GM19463 (cell line): ENCODE data around the gene SLC6A3.

Experiments used
- ATAC-seq: cut with Tn5 transposase; IDR thresholded peaks from one replicate; pipeline ENCODE4 v1.9.1; 2021; ENCODE audit warnings: mild to moderate bottlenecking, moderate library complexity; ENCODE audit not compliant: unreplicated experiment

SLC6A3 gene

DNA sequence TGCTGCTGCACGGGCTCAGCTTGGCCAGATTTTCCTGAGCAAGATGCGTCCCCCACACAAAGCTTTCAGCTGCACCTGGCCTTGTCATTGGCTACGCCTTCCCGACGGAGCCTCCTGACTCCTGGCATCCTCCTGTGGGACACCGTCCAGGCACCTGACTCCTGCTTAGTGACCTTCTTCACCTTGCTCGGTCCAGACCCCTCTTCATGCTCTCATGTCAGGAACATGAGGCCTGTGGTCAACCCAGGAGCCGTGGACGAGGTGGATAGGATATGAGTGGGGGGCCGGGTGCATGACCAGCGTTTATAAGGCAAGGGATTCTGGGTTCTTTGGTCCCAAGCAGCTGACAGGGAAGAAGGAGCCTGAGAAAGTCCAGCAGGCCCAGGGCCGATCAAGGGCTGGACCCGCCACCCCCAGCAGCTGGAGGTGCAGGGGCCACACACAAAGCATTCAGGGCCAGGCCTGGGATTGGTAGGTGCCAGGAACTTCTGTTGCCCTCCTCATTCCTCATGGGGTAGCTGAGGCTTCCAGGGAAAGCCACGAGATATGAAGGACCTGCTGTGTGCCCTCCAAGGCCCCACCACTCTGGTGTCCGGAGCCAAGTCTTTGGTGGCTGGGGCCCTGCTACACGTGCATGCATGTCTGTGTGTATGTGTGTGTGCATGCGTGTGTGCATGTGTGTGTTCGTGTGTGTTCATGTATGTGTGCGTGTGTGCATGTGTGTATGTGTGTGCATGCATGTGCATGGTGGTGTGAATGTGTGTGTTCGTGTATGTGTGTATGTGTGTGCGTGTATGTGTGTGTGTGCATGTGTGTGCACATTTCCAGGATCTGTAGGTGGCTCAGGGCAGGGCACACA lies 34.9 kb downstream of the SLC6A3 start:
- ATAC-seq = no peak

DNA sequence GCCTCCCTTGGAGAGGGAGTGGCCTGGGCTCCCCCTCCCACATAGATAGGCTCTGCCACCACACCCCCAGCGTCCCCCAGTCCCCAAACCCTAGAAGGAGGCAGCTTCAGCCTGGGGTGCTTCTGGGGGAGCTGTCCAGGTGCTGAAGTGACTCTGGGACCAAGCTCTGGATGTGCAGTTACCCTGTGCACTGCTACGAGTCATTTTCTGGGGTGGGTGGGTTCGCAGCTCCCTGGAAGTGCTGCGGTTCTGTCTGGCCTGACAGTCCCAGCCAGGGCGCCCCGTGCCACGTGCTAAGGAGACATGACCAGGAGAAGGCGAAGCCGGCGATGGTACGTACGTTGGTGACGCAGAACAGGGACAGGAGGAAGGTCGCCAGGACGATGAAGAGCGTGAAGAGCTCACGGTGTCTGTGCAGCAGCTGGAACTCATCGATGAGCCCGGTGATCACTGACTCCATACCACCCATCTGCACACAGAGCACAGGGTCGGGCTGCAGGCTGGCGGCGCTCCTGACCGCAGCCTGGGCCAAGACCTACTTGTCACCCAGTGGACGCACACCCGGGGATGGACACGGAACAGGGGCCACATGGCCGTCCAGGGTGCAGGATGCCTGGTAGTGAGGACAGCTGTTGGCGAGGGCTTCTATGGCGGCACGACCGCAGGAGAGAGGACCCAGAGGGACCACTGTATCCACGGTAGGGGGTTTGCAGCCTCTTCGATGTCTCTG lies 35.7 kb downstream of the SLC6A3 start:
- ATAC-seq = no peak

DNA sequence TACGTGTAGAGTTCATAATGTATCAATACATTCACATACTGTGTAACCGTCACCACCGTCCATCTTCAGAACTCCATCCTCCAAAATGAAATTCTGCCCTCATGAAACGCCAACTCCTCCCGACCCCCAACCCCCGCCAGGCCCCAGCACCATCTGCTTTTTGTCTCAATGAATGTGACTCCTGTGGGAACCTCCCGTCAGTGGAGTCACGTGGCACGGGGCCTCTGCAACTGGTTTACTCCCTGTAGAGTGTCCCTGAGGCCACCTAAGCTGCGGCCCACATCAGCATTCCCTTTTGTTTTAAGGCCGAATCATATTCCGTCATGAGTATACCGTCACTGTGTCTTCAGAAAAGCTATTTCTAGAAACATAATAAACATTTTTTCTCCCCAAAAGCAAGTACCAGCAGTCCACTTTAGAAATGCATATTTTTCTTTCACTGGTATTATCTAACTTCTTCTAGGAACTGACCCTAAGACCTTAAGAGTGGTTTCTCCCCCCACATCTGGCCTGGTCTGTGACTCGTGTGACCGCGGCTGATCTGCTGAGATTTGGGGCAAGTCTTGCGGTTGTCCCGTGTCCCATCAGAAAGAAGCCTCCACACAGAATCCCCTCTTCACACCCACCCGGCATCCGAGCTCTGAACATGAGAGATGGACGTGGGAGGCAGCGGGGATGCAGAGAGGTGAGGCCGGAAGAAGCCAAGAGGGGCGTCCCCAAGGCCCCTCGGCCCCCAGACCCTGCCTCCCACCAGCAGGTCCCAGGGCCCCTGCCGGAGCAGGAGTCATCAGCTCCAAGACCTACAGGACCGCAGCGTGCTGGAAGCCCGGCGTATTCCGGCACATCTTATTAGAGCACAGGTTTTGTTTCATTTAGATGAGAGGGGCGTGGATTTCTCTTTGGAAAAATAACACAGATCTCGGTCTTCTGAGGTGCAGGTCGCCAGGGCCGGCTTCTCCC lies 38.3 kb downstream of the SLC6A3 start:
- ATAC-seq = no peak

DNA sequence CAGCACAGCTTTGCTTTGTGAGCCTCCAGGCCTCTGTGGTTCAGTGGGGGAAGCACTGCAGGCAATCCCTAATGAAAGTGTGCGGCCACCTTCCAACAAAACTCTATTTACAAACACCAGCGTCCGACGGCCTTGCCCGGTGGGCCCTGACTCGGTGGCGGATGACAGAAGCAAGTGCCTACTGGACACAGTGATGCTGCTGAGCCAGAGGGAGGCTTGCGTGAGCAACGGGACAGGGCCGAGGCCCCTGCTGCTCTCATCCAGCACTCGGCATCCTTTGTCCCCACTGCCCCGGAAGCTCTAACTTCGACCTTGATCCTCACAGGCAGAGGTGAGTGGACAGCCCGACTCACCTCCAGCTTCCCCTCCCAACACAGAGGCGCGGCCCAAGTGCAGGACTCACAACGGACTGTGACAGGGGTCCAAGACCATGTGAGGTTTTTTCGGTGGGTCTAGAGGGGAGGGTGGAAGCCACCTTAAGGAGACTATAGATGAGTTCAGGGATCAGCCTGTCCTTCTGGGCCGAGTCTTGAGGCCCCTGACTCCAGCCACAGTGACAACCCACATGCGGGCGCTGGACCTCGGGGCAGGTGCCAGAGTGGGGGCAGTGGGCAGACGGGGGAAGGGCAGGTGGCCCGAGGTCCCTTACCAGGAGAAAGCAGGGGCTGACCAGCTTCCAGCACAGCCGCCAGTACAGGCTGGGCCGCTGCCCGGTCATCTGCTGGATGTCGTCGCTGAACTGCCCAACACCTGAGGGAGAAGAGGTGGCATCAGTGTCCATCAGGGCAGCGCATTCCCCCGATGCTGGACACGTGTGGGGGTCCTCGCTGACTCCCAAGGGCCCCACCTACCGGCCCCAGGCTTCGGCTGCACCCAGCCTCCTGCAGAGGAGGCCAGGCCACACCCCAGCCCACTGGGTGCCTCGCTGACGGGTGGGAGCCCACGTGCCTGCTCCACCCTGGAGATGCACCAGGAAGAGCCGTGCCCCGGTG lies 39.4 kb downstream of the SLC6A3 start:
- no peak for ATAC-seq

DNA sequence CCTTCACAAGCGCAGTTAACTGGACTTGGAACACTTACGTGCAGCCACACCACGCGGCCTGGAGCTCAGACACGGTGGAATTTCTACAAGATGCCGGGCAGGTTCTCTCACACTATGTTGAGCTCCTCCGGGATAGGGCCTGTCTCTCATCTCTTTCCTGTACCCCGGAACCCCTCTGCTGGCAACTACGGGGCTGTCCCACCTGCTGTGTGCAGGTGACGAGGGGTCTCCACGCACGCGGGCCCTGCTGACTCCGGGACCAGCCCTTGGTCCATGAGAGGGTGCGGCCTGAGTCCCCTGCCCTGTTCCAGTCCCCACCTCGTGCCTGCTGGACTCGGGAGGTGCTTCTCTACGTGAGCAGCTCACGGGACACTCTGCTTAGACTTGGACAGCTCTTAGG lies 40.1 kb downstream of the SLC6A3 start:
- no peak for ATAC-seq

DNA sequence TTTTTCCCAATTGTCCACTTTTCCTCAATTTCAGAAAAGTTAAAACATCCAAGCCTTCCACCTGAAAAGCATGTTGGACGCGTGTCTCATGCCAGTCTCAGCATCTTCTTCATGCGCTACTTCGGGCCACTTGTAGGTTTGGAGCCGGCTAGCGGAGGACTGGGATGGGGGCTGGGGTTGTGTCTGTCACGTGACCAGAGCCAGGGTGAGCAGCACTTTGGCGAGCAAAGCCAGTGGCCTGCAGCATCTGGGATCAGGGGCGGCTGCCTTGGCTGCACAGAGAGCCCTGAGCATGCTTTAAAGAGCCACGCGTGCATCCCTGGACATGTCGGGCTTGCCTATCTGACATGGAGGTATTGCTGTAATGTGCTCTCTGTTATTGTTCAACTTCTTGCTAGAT lies 41.2 kb downstream of the SLC6A3 start:
- no peak for ATAC-seq

DNA sequence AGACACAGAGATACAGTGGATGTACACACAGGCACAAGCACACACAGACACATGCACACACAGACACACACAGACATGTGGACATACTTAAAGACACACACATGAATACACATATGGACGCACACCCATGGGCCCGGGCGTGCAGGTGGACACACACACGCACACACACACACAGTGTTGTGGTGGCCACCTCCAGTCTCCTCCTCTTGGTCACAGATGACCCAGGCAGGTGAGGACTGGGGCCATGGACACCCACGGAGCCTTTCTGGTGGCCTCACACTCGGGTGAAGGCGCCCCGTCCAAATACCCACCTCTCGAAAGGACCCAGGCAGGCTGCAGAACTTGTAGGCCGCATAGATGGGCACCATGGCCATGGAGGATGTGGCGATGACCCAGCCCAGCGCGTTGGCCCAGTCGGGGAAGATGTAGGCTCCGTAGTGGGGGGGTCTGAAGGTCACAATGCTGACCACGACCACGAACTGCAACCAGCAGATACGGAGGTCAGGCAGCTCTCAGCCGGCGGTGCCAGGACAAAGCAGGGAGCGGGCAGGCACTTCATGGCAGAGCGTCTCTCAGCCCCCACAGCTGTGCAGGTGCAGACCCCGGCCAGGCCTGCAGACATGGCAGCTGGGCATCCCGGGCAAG lies 42.5 kb downstream of the SLC6A3 start:
- ATAC-seq = no peak

DNA sequence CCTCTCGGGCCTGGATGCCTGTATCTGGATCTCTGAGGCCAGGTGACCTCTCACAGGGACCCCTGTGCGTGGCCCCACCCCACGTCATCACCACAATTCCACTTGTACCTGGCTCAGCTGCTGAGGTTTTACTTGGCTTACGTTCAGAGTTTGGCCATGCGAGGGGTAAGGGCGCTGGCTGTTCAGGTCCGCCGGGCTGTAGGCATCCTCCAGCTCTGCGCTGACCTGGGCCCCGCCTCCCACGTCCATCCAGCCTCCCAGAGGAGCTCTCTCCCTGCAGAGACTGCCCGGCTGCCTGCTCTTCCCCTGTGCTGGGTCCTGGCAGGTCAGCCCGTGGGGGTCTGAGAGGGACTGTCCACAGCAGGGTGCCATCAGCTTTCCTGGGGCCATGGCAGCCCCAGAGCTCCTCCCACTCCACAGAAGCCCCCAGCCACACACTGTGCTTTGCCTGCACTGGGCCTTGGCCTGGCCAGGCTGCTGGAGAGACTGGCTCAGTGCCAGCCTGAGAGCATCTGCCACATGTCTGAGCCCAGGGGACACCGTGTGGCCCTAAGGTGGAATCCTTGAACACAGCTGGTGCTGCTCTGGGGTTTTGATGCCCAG lies 43.6 kb downstream of the SLC6A3 start:
- no peak for ATAC-seq

DNA sequence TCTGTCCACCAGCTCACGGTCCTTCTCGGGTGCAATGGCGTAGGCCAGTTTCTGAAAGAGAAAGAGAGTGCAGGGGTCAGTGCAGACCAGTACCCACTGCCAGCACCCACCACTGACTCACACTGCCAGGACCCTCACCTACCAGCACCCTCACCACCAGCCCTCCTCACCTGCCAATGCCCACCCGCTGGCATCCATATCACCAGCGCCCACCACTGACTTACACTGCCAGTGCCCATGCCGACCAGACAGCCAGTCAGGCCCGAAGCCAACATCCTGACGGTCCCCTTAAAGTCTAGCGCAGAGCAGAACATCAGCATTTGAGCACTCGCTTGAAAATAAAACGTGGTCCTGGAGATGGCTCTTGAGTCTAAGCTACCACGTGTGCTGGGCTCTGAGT lies 44.3 kb downstream of the SLC6A3 start:
- ATAC-seq = no peak

DNA sequence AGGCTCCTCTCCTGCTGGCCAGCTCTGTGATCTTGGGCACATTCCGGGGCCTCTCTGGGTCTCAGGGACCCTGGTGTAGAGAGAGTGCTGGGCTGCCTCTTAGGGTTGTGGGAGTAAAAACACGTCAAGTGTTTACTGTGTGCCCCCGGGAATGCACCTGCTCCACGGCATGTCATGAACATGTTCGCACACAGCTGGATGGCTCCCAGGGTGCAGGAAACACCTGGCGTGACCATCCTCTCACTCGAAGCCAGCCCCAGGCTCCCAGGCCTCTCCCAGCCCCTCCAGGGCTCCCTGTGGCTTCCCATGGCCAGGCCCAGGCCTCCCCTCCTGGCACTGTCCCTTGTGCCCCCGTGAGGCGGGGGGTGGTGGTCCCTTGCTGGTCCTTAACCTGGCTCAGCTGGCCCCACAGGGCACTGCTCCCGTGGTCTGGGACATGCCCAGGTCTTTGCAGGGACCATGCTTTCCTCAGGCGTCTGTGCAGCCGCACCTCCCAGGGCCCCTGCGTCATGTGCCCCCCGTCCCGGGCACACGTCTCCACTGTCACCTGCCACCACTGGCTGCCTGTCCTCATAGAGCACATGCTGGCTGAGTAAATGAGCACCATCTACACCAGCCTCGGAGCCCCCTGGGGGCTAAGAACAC lies 44.9 kb downstream of the SLC6A3 start:
- no peak for ATAC-seq

DNA sequence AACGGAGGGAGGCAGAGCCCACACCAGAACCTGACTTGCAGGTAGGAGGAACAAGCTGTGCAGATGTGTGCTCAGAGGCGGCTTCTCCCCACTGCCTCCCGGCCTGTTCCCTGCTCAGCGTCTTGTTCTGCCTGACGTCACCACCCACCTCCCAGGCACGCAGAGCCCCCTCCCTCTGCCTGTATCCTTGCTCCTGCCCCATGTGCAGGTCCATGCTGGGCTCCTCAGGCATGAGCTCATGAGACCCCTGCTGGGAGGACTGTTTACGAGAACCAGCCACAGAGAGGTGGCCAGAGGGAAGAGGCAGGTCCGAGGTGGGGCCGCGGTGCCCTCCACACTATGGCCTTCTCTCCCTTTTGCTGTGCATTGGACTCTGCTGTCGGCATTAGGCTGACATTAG lies 45.5 kb downstream of the SLC6A3 start:
- ATAC-seq = no peak

DNA sequence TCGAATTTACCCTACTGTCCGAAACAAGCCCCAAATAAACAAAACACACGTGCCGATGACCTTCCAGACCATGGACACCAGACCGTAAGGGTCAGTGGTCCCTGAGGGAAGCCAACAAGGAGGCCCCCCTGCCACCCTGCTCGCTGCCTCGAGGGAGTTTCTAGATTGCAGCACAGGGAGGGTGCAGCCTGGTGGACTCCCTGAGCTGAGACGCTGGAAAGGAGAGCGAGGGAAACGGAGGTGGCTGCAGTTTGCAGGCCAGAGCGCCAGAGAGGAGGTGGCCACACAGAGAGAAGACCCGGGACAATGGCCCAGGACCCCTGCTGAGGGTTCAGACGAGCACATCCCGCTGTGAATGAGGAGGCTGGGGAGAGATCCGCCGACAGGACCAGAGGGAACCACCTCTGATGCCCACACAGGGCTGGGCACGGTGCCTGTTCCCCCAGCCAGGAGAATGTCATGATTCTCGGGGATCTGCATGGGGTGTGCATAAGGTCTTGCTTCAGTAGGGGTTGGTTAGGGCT lies 48.9 kb downstream of the SLC6A3 start:
- ATAC-seq = no peak

DNA sequence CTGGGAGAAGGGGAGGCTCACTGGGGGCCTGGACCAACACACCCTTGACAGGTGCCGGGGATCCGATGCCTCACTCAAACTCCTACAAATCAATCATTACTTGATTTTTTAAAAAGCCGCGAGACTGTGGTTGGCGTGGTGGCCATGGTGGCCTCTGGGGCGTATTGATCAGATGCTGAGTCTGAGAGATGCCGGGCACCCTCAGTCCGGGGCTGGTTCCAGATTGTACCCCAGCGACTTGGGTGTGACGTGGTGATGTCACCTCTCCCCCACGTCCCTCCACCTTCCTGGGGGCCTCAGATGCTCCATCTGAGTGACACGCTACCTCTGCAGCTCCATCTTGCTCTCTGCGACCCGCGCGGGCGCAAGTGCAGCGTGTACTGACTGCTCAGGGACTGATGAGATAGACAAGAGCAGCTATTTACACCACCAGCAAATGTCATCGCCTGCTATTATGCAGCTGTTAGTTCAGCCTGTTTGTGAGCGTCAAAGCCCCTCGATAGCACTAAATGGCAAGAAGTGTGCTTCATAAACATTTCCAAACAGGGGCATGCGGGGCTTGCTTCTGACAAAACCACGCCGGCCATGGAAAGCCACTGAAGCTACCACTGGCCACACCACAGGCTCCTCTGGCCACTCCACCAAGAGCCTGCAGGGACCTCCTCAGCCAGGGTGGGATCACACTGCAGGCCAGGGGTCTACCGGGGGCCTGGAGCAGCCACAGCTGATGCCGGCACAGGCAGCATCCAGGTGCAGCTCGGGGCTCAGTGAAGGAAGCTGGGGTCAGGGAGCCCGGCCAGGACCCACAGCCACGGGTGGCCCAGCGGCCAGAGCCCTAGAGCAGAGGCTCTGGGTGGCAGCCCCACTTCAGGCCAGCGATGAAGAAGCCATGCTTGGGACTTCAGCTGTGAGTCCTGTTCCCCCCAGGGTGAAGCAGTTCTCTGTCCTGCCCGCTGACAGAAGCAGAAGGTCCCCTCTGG lies 50.1 kb downstream of the SLC6A3 start:
- no peak for ATAC-seq

DNA sequence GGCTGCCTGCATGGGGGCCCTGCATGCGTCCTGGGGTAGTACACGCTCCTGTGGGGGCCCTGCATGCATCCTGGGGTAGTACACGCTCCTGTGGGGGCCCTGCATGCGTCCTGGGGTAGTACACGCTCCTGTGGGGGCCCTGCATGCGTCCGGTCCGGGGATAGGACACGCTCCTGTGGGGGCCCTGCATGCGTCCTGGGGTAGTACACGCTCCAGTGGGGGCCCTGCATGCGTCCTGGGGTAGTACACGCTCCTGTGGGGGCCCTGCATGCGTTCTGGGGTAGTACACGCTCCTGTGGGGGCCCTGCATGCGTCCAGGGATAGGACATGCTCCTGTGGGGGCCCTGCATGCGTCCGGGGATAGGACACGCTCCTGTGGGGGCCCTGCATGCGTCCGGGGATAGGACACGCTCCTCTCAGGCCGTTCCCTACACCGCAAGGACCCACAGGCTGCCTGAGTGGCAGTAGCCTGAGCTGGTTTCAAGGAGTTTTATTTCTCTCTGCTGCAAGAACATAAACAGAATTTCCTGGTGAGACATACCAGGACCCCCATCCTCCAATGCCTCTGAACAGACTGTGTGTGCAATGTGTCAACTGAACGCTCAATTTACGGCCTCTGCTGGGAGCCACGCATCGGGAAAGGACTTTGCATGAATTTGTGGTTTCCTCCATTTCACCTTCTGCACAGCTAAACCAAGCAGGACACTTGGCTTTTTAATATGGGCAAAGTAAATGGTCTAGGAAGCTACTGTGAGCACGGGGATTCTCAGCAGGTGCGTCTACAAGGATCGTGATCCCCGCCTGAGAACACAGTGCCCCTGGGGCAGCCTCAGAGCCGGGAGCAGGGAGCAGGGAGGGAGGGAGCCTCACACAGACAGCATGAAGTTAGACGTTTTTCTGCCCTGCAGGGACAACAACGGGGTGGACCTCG lies 51.4 kb downstream of the SLC6A3 start:
- ATAC-seq = no peak

DNA sequence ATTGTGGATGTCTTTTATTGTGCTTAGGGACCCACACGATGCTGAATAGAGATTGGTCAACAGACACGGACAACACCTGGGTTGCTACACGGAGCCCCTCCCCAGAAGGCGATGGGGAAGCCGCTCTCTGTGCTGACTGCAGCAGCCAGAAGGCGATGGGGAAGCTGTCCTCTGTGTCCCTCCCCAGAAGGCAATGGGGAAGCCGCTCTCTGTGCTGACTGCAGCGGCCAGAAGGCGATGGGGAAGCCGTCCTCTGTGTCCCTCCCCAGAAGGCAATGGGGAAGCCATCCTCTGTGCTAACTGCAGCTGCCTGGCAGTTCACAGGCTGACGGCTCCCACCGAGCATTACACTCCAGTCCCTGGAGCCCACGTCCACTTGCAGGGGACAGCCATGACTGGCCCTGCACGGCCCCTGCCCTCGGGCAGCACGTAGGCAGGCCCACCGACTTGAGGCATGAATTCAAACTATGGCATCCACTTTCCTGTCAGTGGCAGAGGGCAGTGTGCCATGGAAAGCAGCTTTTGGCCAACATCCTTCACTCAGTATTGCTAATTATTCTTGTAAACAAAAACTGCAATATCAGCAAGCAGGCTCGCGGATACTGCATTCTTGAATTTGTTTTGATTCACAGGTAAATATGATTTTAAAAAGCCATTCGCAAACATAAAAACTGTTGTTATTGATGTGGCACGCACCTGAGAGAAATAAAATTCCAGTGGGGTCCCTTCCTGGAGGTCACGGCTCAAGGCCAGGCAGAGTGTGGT lies 52.3 kb downstream of the SLC6A3 start:
- no peak for ATAC-seq
